RWPE2 (cell line): ENCODE data around the gene AGPS.
"Not testable (repeated sequence)": the region's sequence is repeated elsewhere in the genome, so short reads cannot be mapped to it uniquely, and the experiment has no call there.

ENCODE experiments used
- ATAC-seq: fragments of 200-7000 bp; cut with Tn5 transposase; 3 replicates; pipeline ENCODE4 v1.9.1; 2021; ENCODE audit warnings: low read depth
- DNase-seq: peaks from one replicate; pipeline ENCODE4 v3.0.0-alpha.2; 2020; ENCODE audit warnings: low spot score
- H3K27ac ChIP-seq: fragments of 450-650 bp; 2 replicates; pipeline ENCODE4 v1.5.1; 2017; ENCODE audit warnings: mild to moderate bottlenecking; ENCODE audit not compliant: poor library complexity, severe bottlenecking
- H3K27me3 ChIP-seq: fragments of 250-450 bp; sonication (Bioruptor Pico); 2 replicates; pipeline ENCODE4 v1.5.1; 2021; ENCODE audit warnings: mild to moderate bottlenecking, moderate library complexity; ENCODE audit not compliant: insufficient read depth, poor library complexity, severe bottlenecking
- H3K36me3 ChIP-seq: fragments of 250-450 bp; sonication (Bioruptor Pico); 2 replicates; pipeline ENCODE4 v1.5.1; 2020; ENCODE audit warnings: low read depth, mild to moderate bottlenecking, moderate library complexity
- H3K4me1 ChIP-seq: fragments of 250-450 bp; sonication (Bioruptor Pico); 2 replicates; pipeline ENCODE4 v1.5.1; 2021; ENCODE audit warnings: mild to moderate bottlenecking, moderate library complexity; ENCODE audit not compliant: insufficient read depth, poor library complexity, severe bottlenecking
- H3K4me3 ChIP-seq: fragments of 250-450 bp; sonication (Bioruptor Pico); 2 replicates; pipeline ENCODE4 v1.5.1; 2021; ENCODE audit warnings: mild to moderate bottlenecking, moderate library complexity; ENCODE audit not compliant: severe bottlenecking
- H3K9me3 ChIP-seq: fragments of 250-450 bp; sonication (Bioruptor Pico); 2 replicates; pipeline ENCODE4 v1.5.1; 2021; ENCODE audit warnings: mild to moderate bottlenecking, moderate library complexity; ENCODE audit not compliant: severe bottlenecking
- TF ChIP-seq, protein P1 (sequence below): fragments of 450-650 bp; IDR thresholded peaks from one replicate; pipeline ENCODE4 v1.5.1; 2017; ENCODE audit warnings: mild to moderate bottlenecking, moderate library complexity; ENCODE audit not compliant: poor library complexity, severe bottlenecking

Gene AGPS

GRCh38 chr2:177429688-177430325 lies 37.2 kb downstream of the AGPS start:
- no peak overlapping the region for H3K27ac ChIP-seq
- no peak overlapping the region for H3K4me3 ChIP-seq
- DNase-seq (no peak), ATAC-seq (peak; percentile 41; the same call in 1 of the 3 replicates)
- no peaks in the 10 kb centered on the region for H3K4me1 ChIP-seq
- peaks cover 16% of the 10 kb centered on the region for H3K36me3 ChIP-seq
- no peaks in the 10 kb centered on the region for H3K27me3 ChIP-seq
- H3K9me3 ChIP-seq: peaks cover 19% of the 10 kb centered on the region
- TF ChIP-seq, protein P1, sequence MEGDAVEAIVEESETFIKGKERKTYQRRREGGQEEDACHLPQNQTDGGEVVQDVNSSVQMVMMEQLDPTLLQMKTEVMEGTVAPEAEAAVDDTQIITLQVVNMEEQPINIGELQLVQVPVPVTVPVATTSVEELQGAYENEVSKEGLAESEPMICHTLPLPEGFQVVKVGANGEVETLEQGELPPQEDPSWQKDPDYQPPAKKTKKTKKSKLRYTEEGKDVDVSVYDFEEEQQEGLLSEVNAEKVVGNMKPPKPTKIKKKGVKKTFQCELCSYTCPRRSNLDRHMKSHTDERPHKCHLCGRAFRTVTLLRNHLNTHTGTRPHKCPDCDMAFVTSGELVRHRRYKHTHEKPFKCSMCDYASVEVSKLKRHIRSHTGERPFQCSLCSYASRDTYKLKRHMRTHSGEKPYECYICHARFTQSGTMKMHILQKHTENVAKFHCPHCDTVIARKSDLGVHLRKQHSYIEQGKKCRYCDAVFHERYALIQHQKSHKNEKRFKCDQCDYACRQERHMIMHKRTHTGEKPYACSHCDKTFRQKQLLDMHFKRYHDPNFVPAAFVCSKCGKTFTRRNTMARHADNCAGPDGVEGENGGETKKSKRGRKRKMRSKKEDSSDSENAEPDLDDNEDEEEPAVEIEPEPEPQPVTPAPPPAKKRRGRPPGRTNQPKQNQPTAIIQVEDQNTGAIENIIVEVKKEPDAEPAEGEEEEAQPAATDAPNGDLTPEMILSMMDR: no peak

DNA sequence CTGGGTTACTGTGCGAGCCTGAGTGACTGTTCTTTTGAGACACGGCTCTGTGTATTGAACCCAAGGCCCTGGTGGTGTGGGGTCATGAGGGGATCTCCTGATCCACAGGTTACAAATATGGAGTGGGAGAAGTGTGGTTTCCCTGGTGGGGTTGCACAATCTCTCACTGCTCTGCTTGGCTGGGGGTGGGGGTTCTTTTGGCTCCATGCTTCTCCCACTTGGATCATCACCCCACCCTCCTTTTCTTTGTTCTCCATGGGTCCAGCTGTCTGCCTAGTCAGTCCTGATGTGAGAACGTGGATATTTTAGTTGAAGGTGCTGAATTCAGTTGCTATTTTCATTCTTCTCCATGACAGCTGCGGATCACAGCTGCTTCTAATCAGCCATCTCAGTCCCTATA lies 37.8 kb downstream of the AGPS start:
- no peak for DNase-seq
- ATAC-seq: no peak

DNA sequence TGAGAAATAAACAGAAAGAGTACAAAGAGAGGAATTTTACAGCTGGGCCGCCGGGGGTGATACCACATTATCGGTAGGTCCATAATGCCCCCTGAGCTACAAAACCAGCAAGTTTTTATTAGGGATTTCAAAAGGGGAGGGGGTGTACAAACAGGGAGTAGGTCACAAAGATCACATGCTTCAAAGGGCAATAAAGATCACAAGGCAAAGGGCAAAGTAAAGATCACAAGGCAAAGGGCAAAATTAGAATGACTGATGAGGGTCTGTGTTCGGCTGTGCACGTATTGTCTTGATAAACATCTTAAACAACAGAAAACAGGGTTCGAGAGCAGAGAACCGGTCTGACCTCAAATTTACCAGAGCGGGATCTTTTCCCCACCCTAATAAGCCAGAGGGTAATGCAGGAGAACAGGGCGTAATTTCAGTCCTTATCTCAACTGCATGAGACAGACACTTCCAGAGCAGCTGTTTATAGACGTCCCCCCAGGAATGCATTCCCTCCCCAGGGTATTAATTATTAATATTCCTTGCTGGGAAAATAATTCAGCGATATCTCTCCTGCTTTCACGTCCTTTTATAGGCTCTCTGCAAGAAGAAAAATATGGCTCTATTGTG lies 38.6 kb downstream of the AGPS start:
- H3K27me3 ChIP-seq, H3K4me3 ChIP-seq, H3K27ac ChIP-seq, DNase-seq, ATAC-seq, H3K4me1 ChIP-seq: not testable (repeated sequence)
- Histone ChIP-seq H3K36me3 (peaks cover 16% of the 10 kb centered on the region), H3K9me3 (peaks cover 19% of the 10 kb centered on the region)

More for the DNA sequence above, 37.8 kb downstream of the AGPS start:
- Histone ChIP-seq H3K27ac (no peak overlapping the region), H3K27me3 (no peaks in the 10 kb centered on the region), H3K4me3 (no peak overlapping the region), H3K36me3 (peaks cover 16% of the 10 kb centered on the region), H3K9me3 (peaks cover 19% of the 10 kb centered on the region), H3K4me1 (no peaks in the 10 kb centered on the region)
- TF ChIP-seq, protein P1: no peak

- Histone ChIP-seq H3K9me3 (peaks cover 19% of the 10 kb centered on the region), H3K27ac (no peak overlapping the region), H3K4me3 (no peak overlapping the region), H3K27me3 (no peaks in the 10 kb centered on the region), H3K4me1 (no peaks in the 10 kb centered on the region), H3K36me3 (peaks cover 26% of the 10 kb centered on the region)
- TF ChIP-seq, protein P1: no peak
- ATAC-seq (no peak), DNase-seq (no peak)
Measured at GRCh38 chr2:177432703-177433102, 40.1 kb downstream of the AGPS start.

- Histone ChIP-seq H3K27me3 (no peaks in the 10 kb centered on the region), H3K4me1 (no peaks in the 10 kb centered on the region), H3K4me3 (no peak overlapping the region), H3K9me3 (peaks cover 19% of the 10 kb centered on the region), H3K27ac (no peak overlapping the region), H3K36me3 (peaks cover 29% of the 10 kb centered on the region)
- DNase-seq (no peak), ATAC-seq (no peak)
- TF ChIP-seq, protein P1: no peak
Measured at GRCh38 chr2:177433402-177433801, 40.8 kb downstream of the AGPS start.
